OCI-LY7 (cell line): ENCODE data around the gene MTHFR. TPM values are rescaled to one million over a fixed set of nuclear protein-coding genes. Genes with fewer than 3 reads are reported as not detected.

Experiments used
- BruUV-seq: library from RNA; stranded (reverse); fragments of 400-500 nt; replicated peaks from 2 replicates; lab custom pipeline; 2021; lab: Mats Ljungman, UMichigan
- CTCF ChIA-PET: fragments of 300-600 bp; sonication (Branson Sonifier 250); formaldehyde crosslinking; loops from one replicate; lab custom pipeline; 2022; ENCODE audit warnings: antibody characterized with exemption; ENCODE audit not compliant: unreplicated experiment; lab: Charles Lee
- POLR2A ChIA-PET: fragments of 300-600 bp; sonication (Branson Sonifier 250); formaldehyde crosslinking; loops from one replicate; lab custom pipeline; 2022; ENCODE audit warnings: antibody characterized with exemption; lab: Charles Lee
- DNase-seq: peaks from one replicate; pipeline ENCODE4 v3.0.0-alpha.2; 2015; ENCODE audit warnings: low spot score
- H2AFZ ChIP-seq: fragments of 200-600 bp; sonication (generic), shearing (Covaris generic); 2 replicates; pipeline ENCODE4 v1.6.1; 2014; ENCODE audit warnings: mild to moderate bottlenecking, antibody characterized with exemption, low read length, moderate library complexity
- H3K27ac ChIP-seq: fragments of 200-600 bp; sonication (generic); 2 replicates; pipeline ENCODE4 v1.5.1; 2014; ENCODE audit warnings: mixed run types, low read depth, mild to moderate bottlenecking, moderate library complexity, low read length, inconsistent platforms; ENCODE audit not compliant: poor library complexity, severe bottlenecking
- H3K36me3 ChIP-seq: fragments of 200-600 bp; sonication (generic); 2 replicates; pipeline ENCODE4 v1.6.1; 2014; ENCODE audit warnings: mild to moderate bottlenecking, antibody characterized with exemption, low read length, moderate library complexity, mixed read lengths; ENCODE audit not compliant: insufficient read depth
- H3K4me1 ChIP-seq: fragments of 200-600 bp; sonication (generic); 2 replicates; pipeline ENCODE4 v1.5.1; 2014; ENCODE audit warnings: mild to moderate bottlenecking, low read length; ENCODE audit not compliant: insufficient read depth, poor library complexity, severe bottlenecking
- H3K4me2 ChIP-seq: fragments of 200-600 bp; sonication (generic); 2 replicates; pipeline ENCODE4 v1.6.1; 2014; ENCODE audit warnings: mild to moderate bottlenecking, low read length
- H3K4me3 ChIP-seq: fragments of 200-600 bp; sonication (generic); 2 replicates; pipeline ENCODE4 v1.5.1; 2014; ENCODE audit warnings: mild to moderate bottlenecking, low read depth, low read length; ENCODE audit not compliant: poor library complexity, severe bottlenecking
- H3K79me2 ChIP-seq: fragments of 200-600 bp; sonication (generic); 2 replicates; pipeline ENCODE4 v1.6.1; 2016; ENCODE audit warnings: low read depth, mild to moderate bottlenecking, low read length, moderate library complexity, mixed read lengths; ENCODE audit not compliant: insufficient read depth
- H3K9me2 ChIP-seq: fragments of 200-600 bp; sonication (generic); 2 replicates; pipeline ENCODE4 v1.6.1; 2016; ENCODE audit warnings: mild to moderate bottlenecking, low read length, mixed read lengths; ENCODE audit not compliant: insufficient read depth
- H3K9me3 ChIP-seq: fragments of 200-600 bp; sonication (generic); 2 replicates; pipeline ENCODE4 v1.6.1; 2014; ENCODE audit warnings: mild to moderate bottlenecking, mixed run types, low read length, mixed read lengths
- H4K20me1 ChIP-seq: fragments of 200-600 bp; sonication (generic); 2 replicates; pipeline ENCODE4 v1.6.1; 2014; ENCODE audit warnings: mild to moderate bottlenecking, antibody characterized with exemption, low read length, moderate library complexity, mixed read lengths; ENCODE audit not compliant: insufficient read depth
- CTCF ChIP-seq: fragments of 200-600 bp; sonication (generic); conservative IDR thresholded peaks from 2 replicates; pipeline ENCODE4 v1.5.1; 2014; ENCODE audit warnings: mild to moderate bottlenecking, antibody characterized with exemption, low read length, moderate library complexity, mixed read lengths
- EZH2phosphoT487 ChIP-seq: fragments of 200-600 bp; sonication (generic); IDR thresholded peaks from 2 replicates; pipeline ENCODE4 v1.6.1; 2018; ENCODE audit warnings: low read depth, borderline replicate concordance, mild to moderate bottlenecking, mixed run types, antibody characterized with exemption, low read length, moderate library complexity, mixed read lengths
- intact Hi-C: fragments of 100-400 bp; cut with micrococcal nuclease; formaldehyde crosslinking; loops from one replicate; pipeline ENCODE4 v1.10.0; 2022; ENCODE audit not compliant: unreplicated experiment
- total RNA-seq, 2 experiments: library from RNA; depleted of rRNA in 1 of 2; stranded (reverse); fragments of >200 nt in 1 of 2; shearing (Covaris generic) in 1 of 2; gene quantifications; 2 replicates each; pipeline ENCODE4 v1.2.3, GENCODE V29; 2014 to 2022

Gene MTHFR
- total RNA-seq, 2 experiments from 2014 or later = 31.6 to 54.6 TPM

GRCh38 chr1:11833900-11834299 lies 28.1 kb upstream of the MTHFR start:
- no peaks in the 10 kb centered on the region for H3K9me3 ChIP-seq
- intact Hi-C loops = no loop called here
- no peak for DNase-seq
- no peak overlapping the region for H2AFZ ChIP-seq
- CTCF ChIA-PET = no interaction called here
- peaks cover 95% of the 10 kb centered on the region for H3K36me3 ChIP-seq
- no peak for TF ChIP-seq CTCF
- TF ChIP-seq EZH2phosphoT487 = no peak
- H3K4me3 ChIP-seq = no peak overlapping the region
- no peak overlapping the region for H3K4me2 ChIP-seq
- POLR2A ChIA-PET = no interaction called here
- no peaks in the 10 kb centered on the region for H4K20me1 ChIP-seq
- no TSS peak for BruUV-seq
- no peaks in the 10 kb centered on the region for H3K79me2 ChIP-seq
- no peaks in the 10 kb centered on the region for H3K4me1 ChIP-seq
- no peak overlapping the region for H3K27ac ChIP-seq
- no peaks in the 10 kb centered on the region for H3K9me2 ChIP-seq

- no peak overlapping the region for H3K4me2 ChIP-seq
- H3K36me3 ChIP-seq = peaks cover 95% of the 10 kb centered on the region
- intact Hi-C loops = no loop called here
- no peaks in the 10 kb centered on the region for H3K9me3 ChIP-seq
- CTCF ChIA-PET = no interaction called here
- no peaks in the 10 kb centered on the region for H3K79me2 ChIP-seq
- no peak for DNase-seq
- no peak overlapping the region for H2AFZ ChIP-seq
- no peaks in the 10 kb centered on the region for H3K9me2 ChIP-seq
- H4K20me1 ChIP-seq = no peaks in the 10 kb centered on the region
- H3K4me1 ChIP-seq = no peaks in the 10 kb centered on the region
- H3K27ac ChIP-seq = no peak overlapping the region
- POLR2A ChIA-PET = no interaction called here
- no peak overlapping the region for H3K4me3 ChIP-seq
- BruUV-seq = no TSS peak
- TF ChIP-seq EZH2phosphoT487 (no peak), CTCF (no peak)
These were observed 27.7 kb upstream of the MTHFR start for GRCh38 chr1:11833497-11833896.

GRCh38 chr1:11831945-11832725 lies 26.4 kb upstream of the MTHFR start:
- peaks cover 96% of the 10 kb centered on the region for H3K36me3 ChIP-seq
- no peaks in the 10 kb centered on the region for H3K9me3 ChIP-seq
- H3K27ac ChIP-seq = no peak overlapping the region
- H3K9me2 ChIP-seq = no peaks in the 10 kb centered on the region
- TF ChIP-seq EZH2phosphoT487 (no peak), CTCF (no peak)
- ChIA-PET CTCF (interaction anchor here (1.3 kb wide), 1 partner anchor 10 kb away, joined by 3 read pairs; no protein-coding TSS in a partner anchor), POLR2A (no interaction called here)
- no TSS peak for BruUV-seq
- no peak for DNase-seq
- intact Hi-C loops = no loop called here
- no peak overlapping the region for H3K4me3 ChIP-seq
- no peaks in the 10 kb centered on the region for H4K20me1 ChIP-seq
- no peak overlapping the region for H2AFZ ChIP-seq
- H3K4me2 ChIP-seq = no peak overlapping the region
- H3K4me1 ChIP-seq = no peaks in the 10 kb centered on the region
- no peaks in the 10 kb centered on the region for H3K79me2 ChIP-seq
